Activated CD4-positive, alpha-beta T cell treated with anti-CD3 and anti-CD28 coated beads for 36 hours (primary cell): Measurements from ENCODE around the gene DPEP3. TPM values are rescaled to one million over a fixed set of nuclear protein-coding genes. Genes with fewer than 3 reads are reported as not detected.
"Not testable (repeated sequence)": the region's sequence is repeated elsewhere in the genome, so short reads cannot be mapped to it uniquely, and the experiment has no call there.

Experiments used
- ATAC-seq: fragments of 200-7000 bp; cut with Tn5 transposase; one replicate; pipeline ENCODE4 v1.10.0; 2021; ENCODE audit warnings: mild to moderate bottlenecking, moderate library complexity
- CTCF ChIA-PET: fragments of 350-600 bp; sonication (Branson Sonifier 250); formaldehyde crosslinking; loops from one replicate; lab custom pipeline; 2021; ENCODE audit warnings: antibody characterized with exemption; lab: Charles Lee
- POLR2A ChIA-PET: fragments of 350-600 bp; sonication (Branson Sonifier 250); formaldehyde crosslinking; loops from one replicate; lab custom pipeline; 2021; ENCODE audit warnings: antibody characterized with exemption, inconsistent platforms; lab: Charles Lee
- DNase-seq: peaks from one replicate; pipeline ENCODE4 v3.0.0-alpha.2; 2020
- H3K27ac Mint-ChIP-seq: one replicate; pipeline ENCODE4 v1.8.0; 2021; ENCODE audit warnings: mixed read lengths
- H3K27me3 Mint-ChIP-seq: one replicate; pipeline ENCODE4 v1.8.0; 2021; ENCODE audit warnings: mixed read lengths
- H3K36me3 Mint-ChIP-seq: one replicate; pipeline ENCODE4 v1.8.0; 2021; ENCODE audit warnings: low read depth, mixed read lengths
- H3K4me1 Mint-ChIP-seq: one replicate; pipeline ENCODE4 v1.8.0; 2021; ENCODE audit warnings: mixed read lengths
- H3K4me3 Mint-ChIP-seq: one replicate; pipeline ENCODE4 v1.8.0; 2021; ENCODE audit warnings: mild to moderate bottlenecking, moderate library complexity, mixed read lengths
- H3K9me3 Mint-ChIP-seq: one replicate; pipeline ENCODE4 v1.8.0; 2021; ENCODE audit warnings: low read depth, mixed read lengths
- intact Hi-C, 2 experiments: fragments of 100-400 bp; cut with DNase I in 1 of 2; cut with micrococcal nuclease in 1 of 2; formaldehyde crosslinking; loops; one replicate each; pipeline versions ENCODE4 v1.14.2 to v1.15.1; 2022 to 2024; cut with DNase I, micrococcal nuclease
- total RNA-seq, 2 experiments: library from RNA; stranded (reverse); gene quantifications; one replicate each; pipeline ENCODE4 v1.2.3, GENCODE V29; 2021

Gene DPEP3
- total RNA-seq, 2 experiments from 2014 or later = 0.11 TPM; not detected in 1

DNA sequence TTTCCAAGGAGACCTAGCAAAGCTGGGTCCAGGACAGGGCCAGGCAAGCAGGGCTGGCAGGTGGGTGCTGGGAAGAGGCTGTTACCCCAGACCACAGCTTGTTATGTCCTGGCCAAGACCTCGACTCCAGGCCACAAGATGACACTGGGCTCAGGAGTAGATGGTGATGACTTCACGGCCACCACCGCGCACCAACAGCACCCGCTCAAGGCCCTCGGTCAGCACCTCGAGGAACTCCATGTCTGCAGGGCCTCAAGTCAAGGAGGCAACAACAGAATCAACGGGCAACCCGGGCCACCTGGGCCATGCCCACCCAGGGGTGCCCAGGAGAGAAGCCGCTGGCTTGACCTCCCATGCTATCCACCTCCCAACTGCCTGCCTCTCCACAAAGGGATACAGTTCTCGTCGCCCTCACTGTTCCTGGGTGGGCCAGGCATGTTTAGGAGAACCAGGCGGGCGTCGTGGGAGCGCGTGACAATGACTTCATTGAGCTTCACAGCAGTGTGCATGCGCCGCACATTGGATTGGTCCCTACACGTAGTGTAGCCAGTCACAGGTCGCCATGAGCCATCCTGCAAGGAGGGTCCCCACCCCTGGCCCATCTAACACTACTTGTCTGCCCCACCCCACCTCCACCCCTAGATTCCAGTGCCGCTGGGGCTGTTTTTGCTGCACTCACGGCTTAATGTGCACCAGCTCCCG, 35.5 kb downstream of the DPEP3 start:
- Mint-ChIP-seq H3K9me3 (no peaks in the 10 kb centered on the region), H3K4me1 (peaks cover 13% of the 10 kb centered on the region), H3K36me3 (peaks cover 12% of the 10 kb centered on the region), H3K27me3 (no peaks in the 10 kb centered on the region), H3K27ac (no peak overlapping the region), H3K4me3 (no peak overlapping the region)
- intact Hi-C loops = no loop called here
- ChIA-PET CTCF (interaction anchor here (1.3 kb wide), 1 partner anchor 9 kb away, joined by 5 read pairs; no protein-coding TSS in a partner anchor), POLR2A (interaction anchor here (1.0 kb wide), 1 partner anchor 9 kb away, joined by 3 read pairs; no protein-coding TSS in a partner anchor)
- ATAC-seq = no peak
- no peak for DNase-seq

DNA sequence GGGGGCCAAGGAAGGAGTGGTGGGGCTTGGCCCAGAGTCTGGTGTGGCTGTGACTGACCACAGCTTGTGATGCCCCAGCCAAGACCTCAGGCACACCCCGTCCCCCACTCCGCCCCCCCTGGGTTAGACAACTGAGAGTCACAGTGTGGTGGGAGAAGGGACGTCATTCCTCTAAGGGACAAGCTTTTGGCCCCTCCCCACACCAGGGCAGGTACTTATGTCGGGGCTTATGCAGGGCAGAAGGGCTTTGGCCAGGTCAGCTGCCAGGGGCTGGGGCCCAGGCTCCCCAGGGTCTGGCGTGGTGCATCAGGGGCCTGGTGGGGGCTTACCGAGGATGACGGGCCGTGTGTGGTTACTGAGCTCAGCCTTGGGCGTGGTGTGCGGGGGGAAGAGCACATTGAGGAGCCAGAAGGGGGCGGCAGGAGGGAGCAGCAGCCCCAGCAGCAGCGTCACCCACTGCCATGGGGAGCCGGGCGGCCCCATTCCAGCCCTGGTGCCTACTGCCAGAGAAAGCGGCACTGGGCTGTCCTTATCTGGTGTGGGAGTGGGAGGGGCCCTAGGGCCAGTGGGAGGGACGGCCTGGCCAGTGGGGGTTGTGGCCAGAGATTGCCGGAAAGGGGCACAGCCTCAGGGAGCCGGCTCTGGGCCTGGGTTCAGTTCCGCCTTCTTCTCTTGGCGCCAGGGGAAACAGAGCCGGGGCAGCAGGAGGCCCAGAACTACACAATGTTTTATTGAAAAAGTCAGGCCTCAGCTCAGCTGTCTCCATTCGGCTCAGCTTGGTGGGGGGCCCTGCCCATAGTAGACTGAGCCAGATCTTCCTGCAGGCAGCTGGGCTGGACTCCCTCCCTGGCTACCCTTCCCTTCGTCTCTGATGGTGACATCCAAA, 36.4 kb downstream of the DPEP3 start, which contains the start of gene LCAT:
Gene LCAT (minus strand): TSS at position 502 of the 886 bp plus-strand sequence. CDS start 19 bp downstream, at position 483.
- intact Hi-C loops = no loop called here
- POLR2A ChIA-PET = interaction anchor here (0.7 to 1.0 kb wide), 2 partner anchors 8 to 139 kb away, joined by 3 read pairs; no protein-coding TSS in a partner anchor
- Mint-ChIP-seq H3K9me3 (no peaks in the 10 kb centered on the region), H3K27me3 (no peaks in the 10 kb centered on the region), H3K4me1 (peaks cover 21% of the 10 kb centered on the region), H3K36me3 (peaks cover 18% of the 10 kb centered on the region), H3K27ac (no peak within 1 kb of the TSS), H3K4me3 (no peak within 1 kb of the TSS)
- CTCF ChIA-PET = interaction anchor here (0.6 to 1.3 kb wide), 3 partner anchors 8 to 613 kb away, joined by 3 to 5 read pairs (median 3); partner anchors contain the start of gene DPEP3
- DNase-seq (no peak), ATAC-seq (no peak)

DNA sequence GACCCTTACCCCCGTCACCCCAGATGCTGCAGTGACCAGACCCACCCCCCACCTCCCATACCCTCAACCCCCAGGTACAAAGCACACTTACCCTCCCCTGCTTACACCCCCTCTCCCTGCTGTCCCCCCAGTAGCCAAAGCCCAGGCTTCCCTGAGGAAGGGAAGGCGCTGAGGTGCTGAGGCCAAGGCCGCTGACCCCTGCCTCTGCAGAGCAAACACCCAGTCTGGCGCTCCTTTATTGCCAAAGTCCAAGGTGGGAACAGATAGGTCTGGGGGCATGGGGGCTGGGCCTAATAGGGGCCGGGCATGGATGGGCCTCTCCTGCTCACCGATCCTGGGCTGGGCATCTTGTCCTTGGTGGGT, 37.1 kb downstream of the DPEP3 start:
- POLR2A ChIA-PET = no interaction called here
- intact Hi-C loops = no loop called here
- DNase-seq (no peak), ATAC-seq (no peak)
- Mint-ChIP-seq H3K4me3 (no peak overlapping the region), H3K4me1 (peaks cover 21% of the 10 kb centered on the region), H3K36me3 (peaks cover 19% of the 10 kb centered on the region), H3K27me3 (no peaks in the 10 kb centered on the region), H3K9me3 (no peaks in the 10 kb centered on the region), H3K27ac (no peak overlapping the region)
- CTCF ChIA-PET = interaction anchor here (0.6 to 1.2 kb wide), 3 partner anchors 37 to 612 kb away, joined by 3 read pairs; partner anchors contain the start of gene DPEP3

DNA sequence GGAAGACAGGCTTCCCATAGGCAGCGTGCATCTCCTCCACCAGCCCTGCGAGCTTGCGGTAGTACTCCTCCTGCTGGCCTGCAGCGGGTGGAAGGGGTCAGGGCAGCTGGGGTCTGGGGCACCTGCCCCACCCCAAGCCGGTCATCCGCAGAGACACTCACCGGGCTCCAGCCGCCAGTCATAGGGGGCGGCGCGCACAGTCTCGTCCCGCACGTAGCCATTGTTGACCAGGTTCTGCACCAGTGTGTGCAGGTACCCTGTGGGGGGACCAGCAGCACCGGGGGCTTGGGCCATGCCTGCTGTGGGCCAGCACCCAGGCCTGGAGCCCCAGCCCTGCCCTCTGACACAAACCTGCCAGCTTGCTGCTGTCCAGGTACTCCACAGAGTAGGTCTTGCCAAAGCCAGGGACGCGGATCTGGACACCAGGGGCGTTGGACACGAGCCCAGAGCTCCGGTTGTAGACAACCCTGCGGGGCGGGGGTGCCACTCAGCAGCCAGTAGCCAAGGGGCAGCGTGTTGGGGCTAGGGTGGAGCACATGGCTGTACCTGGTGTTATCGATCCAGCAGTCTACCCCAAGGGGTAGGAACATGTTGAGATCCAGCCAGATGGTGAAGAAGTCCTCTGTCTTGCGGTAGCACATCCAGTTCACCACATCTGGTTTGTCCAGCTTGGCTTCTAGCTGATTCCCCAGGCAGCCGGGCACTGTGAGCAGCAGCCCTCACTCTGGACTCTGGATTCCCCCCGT, 37.6 kb downstream of the DPEP3 start:
- no peaks in the 10 kb centered on the region for H3K27me3 Mint-ChIP-seq
- peaks cover 21% of the 10 kb centered on the region for H3K4me1 Mint-ChIP-seq
- intact Hi-C loops = no loop called here
- H3K4me3 Mint-ChIP-seq = no peak overlapping the region
- H3K27ac Mint-ChIP-seq = no peak overlapping the region
- H3K36me3 Mint-ChIP-seq = peaks cover 19% of the 10 kb centered on the region
- DNase-seq = no peak
- ChIA-PET CTCF (interaction anchor here (0.6 to 2.5 kb wide), 16 partner anchors 13 to 430 kb away, joined by 3 to 8 read pairs (median 3); partner anchors contain the start of gene DPEP3), POLR2A (no interaction called here)
- no peaks in the 10 kb centered on the region for H3K9me3 Mint-ChIP-seq
- no peak for ATAC-seq

DNA sequence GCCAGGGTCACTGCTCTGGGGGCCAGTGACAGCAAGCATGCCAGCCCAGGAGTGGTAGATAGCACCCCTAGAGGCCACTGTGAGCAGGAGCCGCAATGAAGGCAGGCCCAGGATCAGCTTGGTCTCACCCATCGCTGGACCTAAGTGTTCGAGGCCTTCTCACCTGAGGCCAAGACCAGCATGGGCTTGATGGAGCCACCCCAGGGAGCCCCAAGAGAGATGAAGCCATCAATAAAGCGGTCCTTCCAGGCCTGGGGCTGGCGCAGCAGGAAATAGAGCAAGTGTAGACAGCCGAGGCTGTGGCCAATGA, 38.1 kb downstream of the DPEP3 start:
- no peaks in the 10 kb centered on the region for H3K27me3 Mint-ChIP-seq
- ATAC-seq = peak; percentile 64
- peaks cover 22% of the 10 kb centered on the region for H3K36me3 Mint-ChIP-seq
- peak; percentile 56 for DNase-seq
- intact Hi-C loops = no loop called here
- H3K4me1 Mint-ChIP-seq = peaks cover 24% of the 10 kb centered on the region
- CTCF ChIA-PET = interaction anchor here (0.6 to 2.5 kb wide), 15 partner anchors 14 to 126 kb away, joined by 3 to 8 read pairs (median 3); partner anchors contain the start of gene DPEP3
- no peak overlapping the region for H3K4me3 Mint-ChIP-seq
- POLR2A ChIA-PET = no interaction called here
- no peaks in the 10 kb centered on the region for H3K9me3 Mint-ChIP-seq
- no peak overlapping the region for H3K27ac Mint-ChIP-seq

DNA sequence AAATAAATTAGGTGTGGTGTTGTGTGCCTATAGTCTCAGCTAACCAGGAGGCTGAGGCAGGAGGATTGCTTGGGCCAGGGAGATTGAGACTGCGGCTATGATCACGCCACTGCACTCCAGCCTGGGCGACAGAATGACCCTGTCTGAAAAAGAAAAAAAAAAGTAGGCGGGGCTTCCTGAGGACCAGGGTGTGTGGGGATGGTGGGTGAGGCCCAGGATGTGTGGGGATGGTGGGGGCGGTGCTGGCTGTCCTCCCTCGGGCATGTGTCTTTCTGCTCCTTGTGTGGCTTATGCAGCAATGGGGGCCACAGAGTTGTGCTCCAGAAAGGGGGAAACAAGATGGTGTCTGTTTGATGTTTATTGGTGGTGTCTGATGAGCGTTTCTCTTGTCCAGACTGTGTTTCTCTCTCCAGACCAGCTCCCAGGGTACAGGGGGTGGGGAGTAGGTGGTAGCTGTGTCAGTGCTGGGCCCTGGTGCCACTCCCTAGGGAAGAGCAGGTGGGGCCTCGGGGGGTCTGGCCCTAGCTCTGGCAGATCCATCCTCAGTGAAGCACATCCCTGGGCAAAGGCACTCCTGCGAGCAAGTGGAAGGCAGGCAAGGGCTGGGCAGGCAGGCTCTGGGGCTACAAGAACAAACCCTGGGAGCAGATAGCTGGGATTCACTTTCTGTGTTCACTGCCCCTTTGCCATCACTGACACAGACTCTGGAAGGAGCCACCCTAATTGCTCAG, 38.7 kb downstream of the DPEP3 start:
- peaks cover 28% of the 10 kb centered on the region for H3K4me1 Mint-ChIP-seq
- ChIA-PET CTCF (interaction anchor here (0.7 to 2.6 kb wide), 16 partner anchors 13 to 125 kb away, joined by 3 to 14 read pairs (median 4); no protein-coding TSS in a partner anchor), POLR2A (no interaction called here)
- no peaks in the 10 kb centered on the region for H3K27me3 Mint-ChIP-seq
- ATAC-seq (no peak), DNase-seq (no peak)
- H3K27ac Mint-ChIP-seq = no peak overlapping the region
- intact Hi-C loops = no loop called here
- peaks cover 25% of the 10 kb centered on the region for H3K36me3 Mint-ChIP-seq
- H3K9me3 Mint-ChIP-seq = no peaks in the 10 kb centered on the region
- no peak overlapping the region for H3K4me3 Mint-ChIP-seq

DNA sequence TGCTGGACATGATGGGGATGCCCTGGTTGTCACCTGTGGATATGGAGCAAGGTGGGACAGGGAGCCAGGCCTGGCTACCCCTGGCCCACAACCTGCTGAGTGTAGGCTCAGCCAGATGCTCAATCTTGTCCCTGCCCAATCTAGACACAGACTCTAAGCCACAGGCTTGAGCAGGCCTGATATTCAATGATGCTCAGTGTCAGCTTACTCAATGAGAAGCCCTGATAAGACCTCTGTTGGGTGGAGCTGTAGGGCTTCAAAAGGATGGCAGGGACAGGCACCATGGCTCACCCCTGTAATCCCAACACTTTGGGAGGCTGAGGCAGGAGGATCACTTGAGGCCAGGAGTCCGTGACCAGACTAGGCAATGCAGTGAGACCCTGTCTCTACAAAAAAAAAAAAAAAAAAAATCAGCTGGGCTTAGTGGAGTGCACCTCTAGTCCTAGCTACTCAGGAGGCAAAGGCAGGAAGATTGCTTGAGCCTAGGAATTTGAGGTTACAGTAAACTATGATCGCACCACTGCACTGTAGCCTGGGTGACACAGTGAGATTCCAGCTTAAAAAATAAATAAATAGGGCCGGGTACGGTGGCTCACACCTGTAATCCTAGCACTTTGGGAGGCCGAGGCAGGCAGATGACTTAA, 39.7 kb downstream of the DPEP3 start:
- H3K4me1 Mint-ChIP-seq = peaks cover 28% of the 10 kb centered on the region
- POLR2A ChIA-PET = interaction anchor here (0.6 to 1.4 kb wide), 2 partner anchors 26 to 64 kb away, joined by 3 read pairs; no protein-coding TSS in a partner anchor

DNA sequence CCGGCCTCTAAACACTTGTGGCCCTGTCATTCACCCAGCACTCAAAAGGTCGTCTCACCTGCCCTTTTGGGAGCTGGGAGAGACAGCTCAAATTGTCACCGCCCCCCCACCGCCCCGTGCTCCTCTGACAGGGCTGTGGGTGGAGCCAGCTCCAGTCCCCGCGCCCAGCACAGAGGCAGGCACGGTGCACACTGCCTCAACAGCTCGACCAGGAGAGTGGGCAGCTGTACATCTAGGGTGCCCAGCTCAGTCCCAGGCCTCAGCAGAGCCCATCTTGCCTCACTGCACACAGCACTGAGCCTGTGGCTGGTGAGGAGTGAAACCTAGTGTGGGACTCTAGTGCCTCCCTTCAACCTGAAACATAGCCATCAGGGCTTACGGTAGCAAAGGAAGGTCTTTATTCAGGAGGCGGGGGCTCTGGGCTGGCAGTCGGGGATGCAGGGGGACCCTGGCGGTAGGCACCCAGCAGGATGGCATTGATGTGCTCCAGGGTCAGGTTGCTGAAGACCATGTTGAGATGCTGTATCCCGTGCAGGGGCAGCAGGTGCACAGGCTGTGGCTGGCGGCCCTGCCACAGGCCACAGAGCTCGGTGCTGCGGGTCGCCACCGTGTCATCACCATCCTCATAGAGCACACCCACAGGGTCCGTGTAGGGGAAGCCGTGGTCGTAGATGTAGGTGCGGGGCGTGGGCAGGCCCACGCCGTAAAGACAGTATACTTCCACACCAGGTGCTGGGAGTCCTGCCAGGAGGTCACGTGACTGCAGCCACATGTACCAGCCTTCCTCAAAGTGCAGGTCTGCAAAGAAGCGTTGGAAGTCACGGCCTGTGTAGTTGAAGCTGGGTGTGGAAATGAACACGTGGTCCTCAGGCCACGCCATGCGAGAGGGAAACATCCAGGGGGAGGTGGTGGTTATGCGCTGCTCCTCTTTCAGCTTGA, 40.5 kb downstream of the DPEP3 start:
- no peak overlapping the region for H3K4me3 Mint-ChIP-seq
- H3K27me3 Mint-ChIP-seq = no peaks in the 10 kb centered on the region
- intact Hi-C loops = loop anchor here (5.0 kb wide), 3 partner anchors 267 to 692 kb away; partner anchors contain the start of genes ESRP2 (in 2 of the 2), FHOD1 (in 1 of the 2) and SLC9A5 (in 1 of the 2)
- peaks cover 36% of the 10 kb centered on the region for H3K36me3 Mint-ChIP-seq
- no peak for ATAC-seq
- DNase-seq = peak; percentile 67
- H3K4me1 Mint-ChIP-seq = peaks cover 36% of the 10 kb centered on the region
- H3K27ac Mint-ChIP-seq = peak overlapping the region; percentile 76
- no peaks in the 10 kb centered on the region for H3K9me3 Mint-ChIP-seq
- CTCF ChIA-PET = interaction anchor here (0.7 to 2.6 kb wide), 12 partner anchors 10 to 277 kb away, joined by 3 to 14 read pairs (median 3); no protein-coding TSS in a partner anchor
- POLR2A ChIA-PET = interaction anchor here (0.9 to 1.4 kb wide), 2 partner anchors 10 to 27 kb away, joined by 3 to 4 read pairs; no protein-coding TSS in a partner anchor

More for the DNA sequence above, 39.7 kb downstream of the DPEP3 start:
- H3K27me3 Mint-ChIP-seq = no peaks in the 10 kb centered on the region
- no peak for DNase-seq
- peaks cover 28% of the 10 kb centered on the region for H3K36me3 Mint-ChIP-seq
- no peak for ATAC-seq
- no peak overlapping the region for H3K4me3 Mint-ChIP-seq
- CTCF ChIA-PET = interaction anchor here (0.6 to 2.6 kb wide), 9 partner anchors 12 to 124 kb away, joined by 3 to 14 read pairs (median 4); no protein-coding TSS in a partner anchor
- H3K9me3 Mint-ChIP-seq = no peaks in the 10 kb centered on the region
- H3K27ac Mint-ChIP-seq = peak overlapping the region; percentile 76
- intact Hi-C loops = no loop called here

DNA sequence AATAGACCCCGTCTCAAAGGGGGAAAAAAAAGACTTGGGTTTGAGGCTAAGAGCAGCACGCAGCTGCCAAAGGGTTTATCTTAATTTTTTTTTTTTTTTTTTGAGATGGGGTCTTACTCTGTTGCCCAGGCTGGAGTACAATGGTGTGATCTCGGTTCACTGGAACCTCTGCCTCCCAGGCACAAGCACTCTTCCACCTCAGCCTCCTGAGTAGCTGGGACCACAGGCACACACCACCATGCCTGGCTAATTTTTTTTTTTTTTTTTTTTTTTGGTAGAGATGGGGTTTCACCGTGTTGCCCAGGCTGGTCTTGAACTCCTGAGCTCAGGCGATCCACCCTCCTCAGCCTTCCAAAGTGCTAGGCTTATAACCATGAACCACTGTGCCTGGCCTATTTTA, 42.6 kb downstream of the DPEP3 start:
- not testable (repeated sequence) for H3K9me3 Mint-ChIP-seq, H3K27ac Mint-ChIP-seq, ATAC-seq, H3K27me3 Mint-ChIP-seq, DNase-seq
- POLR2A ChIA-PET = interaction anchor here (0.7 to 1.5 kb wide), 2 partner anchors 148 to 652 kb away, joined by 3 to 4 read pairs; partner anchors contain the start of gene NFATC3
- peak overlapping the region; percentile 100 for H3K4me3 Mint-ChIP-seq
- peaks cover 49% of the 10 kb centered on the region for H3K36me3 Mint-ChIP-seq
- CTCF ChIA-PET = interaction anchor here (0.7 to 3.0 kb wide), 3 partner anchors 54 to 218 kb away, joined by 4 to 17 read pairs (median 4); partner anchors contain the start of genes GFOD2 and NRN1L
- intact Hi-C loops = loop anchor here (2.0 to 5.0 kb wide), 6 partner anchors 31 to 690 kb away; partner anchors contain the start of genes ESRP2 (in 2 of the 2), FHOD1 (in 1 of the 2), GFOD2 (in 1 of the 2) and SLC12A4 (in 1 of the 2)
- H3K4me1 Mint-ChIP-seq = peaks cover 44% of the 10 kb centered on the region
